Stimulated activated CD4-positive, alpha-beta T cell treated with anti-CD3 and anti-CD28 coated beads, Interleukin-12 subunit alpha, Interleukin-12 subunit beta, amount 100 ng/mL, for 4 hours (primary cell): Measurements from ENCODE around the gene UVSSA.
A peak's percentile ranks its signal among the peaks of the same experiment; 100 is the strongest.
"Not testable (repeated sequence)": the region's sequence is repeated elsewhere in the genome, so short reads cannot be mapped to it uniquely, and the experiment has no call there.

ENCODE experiments used
- DNase-seq: peaks from one replicate; pipeline ENCODE4 v3.0.0-alpha.2; 2020

The UVSSA gene

DNA sequence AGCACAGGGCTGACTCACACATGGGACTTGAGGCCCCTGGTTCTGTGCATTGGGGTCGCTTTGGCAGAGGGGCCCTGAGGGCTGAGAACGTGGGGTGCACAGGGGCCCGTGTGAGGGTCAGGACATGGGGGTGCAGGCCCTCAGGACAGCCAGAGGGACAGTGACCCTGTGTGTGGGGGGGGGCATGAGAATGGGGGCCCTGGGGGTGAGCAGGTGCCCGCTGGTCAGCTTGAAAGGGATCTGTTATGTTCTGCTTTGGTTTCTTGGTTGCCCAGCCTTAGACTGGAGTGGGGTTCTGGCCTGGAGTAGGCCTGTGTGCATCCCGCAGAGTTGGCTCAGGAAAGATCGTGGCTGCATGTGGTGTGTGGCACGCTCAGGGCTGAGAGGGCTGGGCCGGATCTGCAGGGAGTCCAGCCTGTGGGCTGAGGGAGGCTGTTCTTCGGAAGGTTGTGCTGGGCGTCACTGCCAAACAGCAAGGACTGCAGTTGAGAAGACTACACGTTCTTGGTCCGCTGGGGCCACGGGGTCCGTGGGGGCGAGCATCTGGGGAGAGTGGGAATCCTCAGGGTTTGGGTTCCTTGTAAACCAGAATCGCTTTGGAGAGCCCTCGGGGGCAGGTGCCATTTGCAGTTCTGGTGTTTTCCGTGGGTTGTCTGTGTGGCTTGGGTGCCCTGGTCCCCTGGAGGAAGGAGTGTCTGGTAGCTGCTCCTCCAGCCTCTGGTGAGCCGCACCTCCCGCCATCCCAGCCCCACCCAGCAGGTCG lies 15.2 kb upstream of the UVSSA start:
- DNase-seq: no peak

DNA sequence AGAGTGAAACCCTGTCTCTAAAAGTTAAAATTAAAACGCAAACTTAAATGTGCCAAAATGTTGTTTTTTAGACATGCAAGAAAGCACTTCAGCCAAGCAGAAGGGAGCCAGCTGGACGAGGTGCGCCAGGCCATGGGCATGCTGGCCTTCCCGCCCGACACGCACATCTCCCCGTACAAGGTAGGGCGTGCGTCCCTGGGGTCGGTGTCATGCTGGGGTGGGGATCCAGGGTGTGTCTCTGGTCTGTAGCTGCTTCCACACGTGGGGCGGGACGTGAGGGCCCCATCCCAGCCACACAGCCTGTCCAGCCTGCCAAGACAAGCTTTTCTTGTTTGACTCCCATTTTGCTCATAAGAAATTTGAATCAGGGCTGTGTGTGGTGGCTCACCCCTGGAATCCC lies 14.3 kb upstream of the UVSSA start:
- DNase-seq: no peak

DNA sequence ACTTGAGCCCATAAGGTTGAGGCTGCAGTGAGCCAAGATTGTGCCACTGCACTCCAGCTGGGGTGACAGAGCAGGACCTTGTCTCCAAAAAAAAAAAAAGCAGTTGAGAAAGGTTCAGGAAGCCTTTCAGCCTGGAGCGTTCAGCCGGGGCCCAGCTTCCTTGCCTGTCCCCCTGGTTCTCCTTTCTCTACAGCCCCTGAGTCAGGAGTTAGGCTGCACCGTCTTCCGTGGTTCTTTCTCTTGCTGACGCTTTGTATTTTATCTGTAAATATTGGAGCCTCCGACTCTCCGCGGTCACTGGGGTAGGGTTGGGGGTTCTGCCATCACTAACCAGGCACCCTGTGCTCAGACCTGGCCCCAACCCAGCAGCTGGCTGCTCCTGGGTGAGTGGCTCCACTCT lies 13.8 kb upstream of the UVSSA start:
- no peak for DNase-seq

DNA sequence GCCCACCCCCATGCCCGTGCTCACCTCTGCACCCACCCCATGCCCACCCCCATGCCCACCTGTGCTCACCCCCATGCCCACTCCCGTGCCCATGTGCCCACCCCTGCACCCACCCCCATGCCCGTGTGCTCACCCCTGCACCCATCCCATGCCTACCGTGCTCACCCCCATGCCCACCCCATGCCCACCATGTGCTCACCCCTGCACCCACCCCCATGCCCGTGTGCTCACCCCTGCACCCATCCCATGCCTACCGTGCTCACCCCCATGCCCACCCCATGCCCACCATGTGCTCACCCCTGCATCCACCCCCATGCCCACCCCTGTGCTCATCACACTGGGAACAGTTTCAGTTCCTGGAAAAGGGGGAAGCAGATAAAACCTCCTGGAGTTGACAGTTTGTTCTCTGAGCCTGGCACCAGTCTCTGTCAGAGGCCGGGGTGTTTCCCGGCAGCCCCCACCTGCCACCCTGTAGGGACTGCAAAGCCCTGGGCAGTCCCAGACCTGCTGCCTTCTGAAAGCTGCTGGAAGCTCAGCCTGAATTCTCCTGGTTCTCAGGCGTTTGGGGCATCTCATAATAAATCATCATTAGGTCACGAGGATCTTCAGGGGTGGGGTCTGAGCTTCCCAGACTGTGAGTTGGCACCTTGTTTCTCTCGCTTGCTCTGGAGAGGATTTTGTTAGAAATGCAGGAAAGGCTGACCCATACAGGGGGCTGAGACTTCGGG lies 13.0 kb upstream of the UVSSA start:
- DNase-seq: not testable (repeated sequence)

DNA sequence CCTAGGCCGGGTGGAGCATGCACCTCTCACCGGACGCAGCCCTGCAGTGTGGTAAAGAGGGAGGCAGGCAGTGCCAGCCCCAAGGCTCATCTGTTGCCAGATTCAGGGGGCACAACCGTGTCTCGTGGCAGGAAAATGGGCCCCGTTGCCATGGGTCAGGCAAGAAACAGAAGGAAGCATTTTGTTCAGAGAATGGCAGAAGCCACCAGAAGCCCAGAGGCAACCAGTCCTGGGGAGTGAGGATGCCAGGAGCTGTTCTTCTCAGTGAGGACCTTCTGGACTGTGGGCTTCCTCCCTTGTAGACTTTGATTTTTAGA lies 12.5 kb upstream of the UVSSA start:
- DNase-seq: no peak

DNA sequence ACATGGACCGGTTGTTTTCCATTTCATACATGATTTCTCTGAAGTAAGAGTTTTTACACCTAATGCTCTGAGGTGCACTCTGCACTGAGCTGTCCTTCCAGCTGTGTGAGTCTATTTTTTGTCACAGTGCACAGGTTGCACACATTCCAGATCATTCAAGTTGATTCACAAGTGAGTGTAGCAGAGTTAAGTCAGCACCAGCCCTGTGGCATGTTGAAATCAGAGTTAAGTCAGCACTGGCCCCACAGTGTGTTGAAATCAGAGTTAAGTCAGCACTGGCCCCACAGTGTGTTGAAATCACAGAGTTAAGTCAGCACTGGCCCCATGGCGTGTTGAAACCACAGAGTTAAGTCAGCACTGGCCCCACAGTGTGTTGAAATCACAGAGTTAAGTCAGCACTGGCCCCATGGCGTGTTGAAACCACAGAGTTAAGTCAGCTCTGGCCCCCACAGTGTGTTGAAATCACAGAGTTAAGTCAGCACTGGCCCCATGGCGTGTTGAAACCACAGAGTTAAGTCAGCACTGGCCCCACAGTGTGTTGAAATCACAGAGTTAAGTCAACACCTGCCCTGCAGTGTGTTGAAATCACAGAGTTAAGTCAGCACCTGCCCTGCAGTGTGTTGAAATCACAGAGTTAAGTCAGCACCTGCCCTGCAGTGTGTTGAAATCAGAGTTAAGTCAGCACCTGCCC lies 11.7 kb upstream of the UVSSA start:
- DNase-seq: not testable (repeated sequence)

DNA sequence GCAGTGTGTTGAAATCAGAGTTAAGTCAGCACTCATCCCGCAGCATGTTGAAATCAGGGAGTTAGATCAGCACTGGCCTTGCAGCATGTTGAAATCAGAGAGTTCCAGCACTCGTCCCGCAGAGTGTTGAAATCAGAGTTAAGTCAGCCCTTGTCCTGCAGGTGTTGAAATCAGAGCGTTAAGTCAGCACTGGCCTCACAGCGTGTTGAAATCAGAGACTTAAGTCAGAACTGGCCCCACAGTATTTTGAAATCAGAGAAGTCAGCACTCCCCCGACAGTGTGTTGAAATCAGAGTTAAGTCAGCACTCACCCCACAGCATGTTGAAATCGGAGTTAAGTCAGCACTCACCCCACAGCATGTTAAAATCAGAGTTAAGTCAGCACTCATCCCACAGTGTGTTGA lies 10.9 kb upstream of the UVSSA start:
- no peak for DNase-seq

DNA sequence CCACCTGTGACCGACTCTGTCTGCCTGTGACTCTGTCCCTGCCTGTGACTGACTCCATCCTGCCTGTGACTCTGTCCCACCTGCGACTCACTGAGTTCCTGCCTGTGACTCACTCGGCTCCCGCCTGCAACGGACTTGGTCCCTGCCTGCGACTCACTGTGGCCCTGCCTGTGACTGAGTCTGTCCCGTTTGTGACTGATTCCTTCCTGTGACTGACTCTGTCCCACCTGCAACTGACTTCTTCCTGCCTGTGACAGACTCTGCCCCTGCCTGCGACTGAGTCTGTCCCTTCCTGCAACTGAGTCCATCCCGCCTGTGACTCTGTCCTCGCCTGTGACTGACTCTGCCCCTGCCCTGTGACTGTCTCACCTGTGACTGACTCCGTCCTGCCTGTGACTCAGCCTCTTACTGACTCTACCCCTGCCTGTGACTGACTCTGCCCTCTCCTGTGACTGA lies 9.6 kb upstream of the UVSSA start:
- peak; percentile 42 for DNase-seq

DNA sequence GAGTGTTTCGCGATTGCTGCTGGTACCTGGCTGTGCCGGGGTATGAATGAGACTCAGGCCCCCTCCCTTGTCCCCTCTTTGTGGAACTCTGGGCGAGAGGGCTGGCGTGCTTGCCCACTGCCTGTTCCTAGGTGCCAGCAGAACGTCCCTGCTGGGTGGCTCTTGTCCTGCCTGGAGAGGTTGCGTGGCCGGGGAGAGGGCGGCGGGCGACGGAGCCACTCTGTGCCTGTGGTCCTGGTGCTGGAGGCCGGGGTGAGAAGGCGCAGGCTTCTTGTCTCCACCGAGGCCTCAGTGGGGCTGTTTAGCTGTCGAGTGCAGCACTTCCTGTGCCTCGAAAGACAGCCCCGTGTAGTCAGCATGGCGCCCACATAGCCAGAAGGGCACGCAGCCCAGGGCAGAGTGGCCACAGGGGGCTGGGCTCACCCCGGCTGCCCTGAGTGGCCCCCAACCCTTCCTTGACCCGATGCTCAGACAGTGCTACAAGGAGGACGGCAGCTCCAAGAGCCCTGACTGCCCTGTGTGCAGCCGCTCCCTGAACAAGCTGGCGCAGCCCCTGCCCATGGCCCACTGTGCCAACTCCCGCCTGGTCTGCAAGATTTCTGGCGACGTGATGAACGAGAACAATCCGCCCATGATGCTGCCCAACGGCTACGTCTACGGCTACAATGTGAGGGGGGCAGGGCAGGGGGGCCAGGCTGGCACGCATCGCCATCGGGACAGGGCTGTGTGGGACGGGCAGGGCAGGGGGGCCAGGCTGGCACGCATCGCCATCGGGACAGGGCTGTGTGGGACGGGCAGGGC lies 8.9 kb upstream of the UVSSA start:
- no peak for DNase-seq

DNA sequence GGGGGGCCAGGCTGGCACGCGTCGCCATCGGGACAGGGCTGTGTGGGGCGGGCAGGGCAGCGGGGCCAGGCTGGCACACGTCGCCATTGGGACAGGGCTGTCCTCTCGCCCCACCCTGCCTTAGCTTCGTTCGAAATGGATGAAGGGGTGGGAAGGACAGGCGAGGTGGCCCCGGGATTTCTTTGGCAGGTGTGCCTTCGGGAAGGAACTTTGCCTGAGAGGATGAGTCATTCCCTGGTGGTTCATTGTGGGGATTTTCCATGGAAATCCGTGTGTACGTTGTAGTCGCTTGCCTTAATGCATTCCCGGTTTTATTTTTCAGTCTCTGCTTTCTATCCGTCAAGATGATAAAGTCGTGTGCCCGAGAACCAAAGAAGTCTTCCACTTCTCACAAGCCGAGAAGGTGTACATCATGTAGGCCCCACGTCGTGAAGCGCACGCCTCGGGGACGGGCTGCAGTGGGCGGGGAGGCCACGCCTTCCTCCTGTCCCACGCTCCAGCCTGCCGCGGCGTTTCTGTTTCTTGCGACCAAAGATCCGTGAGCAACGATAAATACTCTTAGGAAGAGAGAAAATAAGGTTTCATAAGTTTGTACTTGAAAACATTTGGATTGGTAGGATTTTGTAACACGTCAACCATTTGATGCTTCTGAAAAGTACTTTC lies 8.1 kb upstream of the UVSSA start:
- no peak for DNase-seq

DNA sequence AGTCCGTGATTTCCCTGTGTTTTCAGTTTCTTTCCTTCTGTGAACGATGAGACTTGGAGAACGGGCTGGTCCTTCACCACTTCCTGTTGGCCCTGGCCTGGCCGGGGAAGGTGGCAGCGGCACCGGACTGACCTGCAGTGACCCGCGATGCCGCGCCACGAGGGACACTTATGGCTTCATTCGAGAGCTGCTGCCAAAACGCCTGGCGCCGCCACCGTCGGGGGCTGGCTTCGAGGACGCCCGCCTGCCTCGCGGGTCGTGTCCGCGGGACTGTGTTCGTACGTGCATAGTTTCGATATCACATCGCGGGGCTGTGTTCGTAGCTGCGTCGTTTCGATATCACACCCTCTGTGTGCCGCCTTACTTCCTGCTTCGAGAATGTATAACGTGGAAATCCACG lies 7.5 kb upstream of the UVSSA start:
- DNase-seq: no peak

DNA sequence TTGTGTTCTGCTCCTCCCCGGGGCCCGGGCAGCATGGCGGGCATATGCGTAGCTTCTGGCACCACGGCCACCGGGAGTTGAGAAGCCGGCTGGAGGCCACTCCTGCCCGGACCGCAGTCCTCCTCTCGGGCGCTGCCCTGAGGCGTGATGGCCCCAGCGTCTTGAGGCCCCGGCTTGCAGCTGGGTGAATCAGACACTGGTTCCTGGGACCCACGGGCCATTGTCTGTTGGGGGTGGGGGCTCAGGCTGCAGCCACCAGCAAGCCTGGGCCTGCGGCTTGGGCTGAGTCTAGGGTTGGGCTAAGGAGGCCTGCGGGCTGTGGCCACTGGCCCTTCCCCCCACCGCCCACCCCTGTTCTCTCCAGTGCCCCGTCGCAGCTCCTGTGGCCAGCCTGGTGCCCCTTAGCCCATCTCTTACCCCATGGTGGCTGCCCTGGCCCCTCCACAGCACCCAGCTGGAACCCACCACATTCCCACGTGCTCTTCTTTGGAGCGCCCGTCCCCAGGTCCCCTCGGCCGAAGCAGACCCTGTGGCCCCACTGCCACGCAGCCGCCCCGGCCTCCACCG lies 6.7 kb upstream of the UVSSA start:
- no peak for DNase-seq

DNA sequence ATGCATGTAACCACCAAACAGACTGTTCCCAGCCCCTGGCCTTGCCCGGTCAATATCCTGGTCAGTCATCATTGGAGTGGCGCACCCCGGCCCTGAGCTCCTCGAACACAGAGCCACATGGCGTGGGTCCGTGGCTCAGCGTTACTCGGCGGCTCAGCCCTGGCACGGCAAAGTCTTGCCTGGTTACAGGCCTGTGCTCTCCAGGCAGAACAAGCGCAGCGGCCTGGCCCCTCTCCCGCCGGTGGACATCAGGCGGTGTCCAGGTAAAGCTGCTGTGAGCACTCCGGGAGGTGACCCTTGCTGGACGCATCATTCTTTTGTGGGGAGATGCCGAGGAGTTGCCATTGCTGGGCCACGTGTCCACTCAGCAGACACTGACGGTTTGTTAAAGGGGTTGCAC lies 6.1 kb upstream of the UVSSA start:
- DNase-seq: no peak

DNA sequence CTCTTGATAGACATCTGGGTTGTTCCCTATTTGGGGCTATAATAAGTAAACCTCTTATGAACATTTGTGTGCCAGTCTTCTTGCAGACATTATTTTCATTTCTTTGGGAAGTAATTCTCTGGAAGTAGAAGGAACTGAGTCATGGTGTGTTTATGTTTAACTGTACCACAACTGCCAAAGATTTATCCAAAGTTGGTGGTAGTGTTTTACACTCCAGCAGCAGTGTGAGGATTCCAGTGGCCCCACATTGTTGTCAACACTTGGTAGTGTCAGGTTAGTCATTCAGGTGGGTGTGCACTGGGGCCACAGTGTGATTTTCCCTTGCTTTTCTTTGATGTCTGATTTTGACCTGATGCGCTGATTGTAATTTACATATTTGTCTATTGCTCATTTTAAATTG lies 5.0 kb upstream of the UVSSA start:
- DNase-seq: no peak

DNA sequence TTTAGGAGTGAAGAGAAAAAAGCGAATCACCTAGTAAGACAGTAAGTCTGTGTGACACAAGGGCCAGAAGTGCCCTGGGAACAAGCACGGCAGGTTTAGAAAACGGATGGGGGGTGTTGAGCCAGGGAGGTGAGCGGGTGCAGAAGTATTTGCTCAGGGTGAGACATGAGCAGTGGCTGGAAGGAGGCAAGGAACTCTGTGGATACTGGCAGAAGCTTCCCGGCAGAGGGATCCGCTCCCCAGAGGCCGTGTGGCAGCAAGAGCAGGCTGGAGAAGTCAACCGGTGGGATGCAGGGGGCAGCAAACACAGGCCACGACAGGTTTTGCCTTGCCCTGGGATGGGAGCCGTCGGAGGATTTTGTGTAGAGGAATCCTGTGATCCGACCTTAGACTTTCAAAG lies 2.3 kb upstream of the UVSSA start:
- DNase-seq: no peak

DNA sequence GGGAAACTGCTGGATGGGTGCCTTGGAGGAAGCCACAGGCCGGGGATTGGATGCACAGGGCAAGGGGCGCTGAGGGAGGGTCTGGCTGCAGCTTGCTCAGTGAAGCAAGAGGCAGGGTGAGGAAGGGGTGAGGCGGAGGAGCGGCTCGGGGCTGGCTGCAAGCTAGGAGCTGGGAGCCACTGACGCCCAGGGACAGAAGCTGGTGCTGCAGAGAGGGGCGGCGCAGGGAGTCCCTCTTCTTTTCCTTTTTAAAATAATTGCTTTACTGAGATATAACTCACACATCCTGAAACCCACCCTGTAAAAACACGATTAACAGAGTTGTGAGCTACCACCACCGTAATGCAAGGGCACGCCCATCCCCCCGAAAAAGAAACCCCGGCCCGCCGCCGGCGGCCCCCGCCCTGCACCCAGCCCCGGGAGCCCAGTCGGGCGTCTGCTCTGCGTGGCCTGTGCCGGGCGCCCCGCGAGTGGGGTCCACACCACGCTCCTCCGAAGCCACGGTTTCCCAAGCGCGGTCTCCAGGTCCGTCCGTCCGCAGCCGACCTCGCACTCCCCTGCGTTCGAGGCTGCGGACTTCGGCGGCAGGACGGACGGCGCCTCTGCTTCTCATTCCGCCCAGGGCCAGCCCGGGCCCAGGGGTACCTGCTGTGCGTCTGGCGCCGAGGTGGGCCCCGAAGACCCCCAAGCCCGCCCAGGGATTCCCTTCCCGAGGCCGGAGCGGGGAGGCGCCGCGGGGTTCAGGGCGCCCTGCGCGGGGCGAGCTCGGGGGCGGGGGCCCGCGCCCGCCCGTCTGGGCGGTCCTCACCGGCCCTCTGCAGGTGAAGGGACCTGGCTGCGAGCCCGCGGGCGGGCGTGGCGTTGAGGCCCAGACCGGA lies 866 bp upstream of the UVSSA start:
- peak; percentile 44 for DNase-seq

DNA sequence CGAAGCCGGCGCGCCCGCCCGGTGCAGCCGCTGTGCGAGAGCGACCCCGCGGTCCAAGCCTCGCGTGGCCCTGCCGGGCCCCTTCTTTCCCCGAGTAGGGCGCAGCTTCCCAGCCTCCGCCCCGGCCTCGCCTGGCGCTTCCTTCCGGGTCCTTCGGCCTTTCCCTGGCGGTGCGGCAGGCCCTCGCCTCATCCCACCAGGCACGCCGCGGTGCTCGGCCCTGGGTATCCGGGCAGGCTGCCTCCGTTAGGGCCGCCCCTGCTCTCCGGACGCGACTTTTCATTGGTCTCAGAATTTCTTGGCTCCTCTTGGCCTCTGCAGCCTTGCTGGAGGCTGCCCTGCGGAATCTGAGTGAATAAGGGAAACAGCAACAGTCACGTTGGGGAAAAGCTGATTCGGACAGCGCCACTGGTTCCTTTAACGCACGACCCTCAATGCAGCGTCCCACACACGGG lies 429 bp downstream of the UVSSA start:
- peak; percentile 40 for DNase-seq

DNA sequence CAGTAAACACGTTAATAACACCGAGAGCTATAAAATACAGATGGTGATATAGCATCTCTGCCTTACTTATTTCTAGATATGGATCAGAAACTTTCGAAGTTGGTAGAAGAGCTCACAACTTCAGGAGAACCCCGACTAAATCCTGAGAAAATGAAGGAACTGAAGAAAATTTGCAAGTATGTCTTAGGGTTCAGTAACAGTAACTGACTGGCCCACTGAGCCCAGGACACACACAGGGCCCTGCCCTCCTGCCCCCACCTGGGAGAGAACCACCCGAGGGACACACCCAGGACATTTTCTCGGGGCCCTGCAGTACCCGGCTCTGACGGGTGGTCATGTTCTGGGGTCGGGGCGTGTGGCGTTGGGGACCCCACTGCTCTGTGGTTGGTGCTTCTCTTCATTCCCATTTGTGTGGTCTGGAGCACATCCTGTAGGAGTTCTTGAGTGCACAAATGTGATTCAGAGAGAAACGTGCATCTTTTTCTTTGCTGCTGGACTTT lies 1.1 kb downstream of the UVSSA start:
- no peak for DNase-seq

DNA sequence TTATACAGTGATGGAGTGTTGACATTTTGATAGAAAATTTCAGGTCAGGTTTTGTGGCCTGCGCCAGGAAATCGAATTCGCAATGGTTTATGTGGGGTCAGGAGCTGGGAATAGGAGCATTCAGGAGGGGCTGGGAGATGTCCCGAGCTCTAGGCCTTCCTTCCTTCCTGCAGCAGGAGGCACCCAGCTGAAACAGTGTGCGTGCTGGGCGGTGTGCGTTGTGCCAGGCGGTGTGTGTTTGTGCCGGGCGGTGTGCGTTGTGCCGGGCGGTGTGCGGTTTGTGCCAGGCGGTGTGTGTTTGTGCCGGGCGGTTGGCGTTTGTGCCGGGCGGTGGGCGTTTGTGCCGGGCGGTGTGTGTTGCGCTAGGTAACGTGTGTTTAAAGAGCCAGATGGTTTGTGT lies 1.7 kb downstream of the UVSSA start:
- DNase-seq: no peak

DNA sequence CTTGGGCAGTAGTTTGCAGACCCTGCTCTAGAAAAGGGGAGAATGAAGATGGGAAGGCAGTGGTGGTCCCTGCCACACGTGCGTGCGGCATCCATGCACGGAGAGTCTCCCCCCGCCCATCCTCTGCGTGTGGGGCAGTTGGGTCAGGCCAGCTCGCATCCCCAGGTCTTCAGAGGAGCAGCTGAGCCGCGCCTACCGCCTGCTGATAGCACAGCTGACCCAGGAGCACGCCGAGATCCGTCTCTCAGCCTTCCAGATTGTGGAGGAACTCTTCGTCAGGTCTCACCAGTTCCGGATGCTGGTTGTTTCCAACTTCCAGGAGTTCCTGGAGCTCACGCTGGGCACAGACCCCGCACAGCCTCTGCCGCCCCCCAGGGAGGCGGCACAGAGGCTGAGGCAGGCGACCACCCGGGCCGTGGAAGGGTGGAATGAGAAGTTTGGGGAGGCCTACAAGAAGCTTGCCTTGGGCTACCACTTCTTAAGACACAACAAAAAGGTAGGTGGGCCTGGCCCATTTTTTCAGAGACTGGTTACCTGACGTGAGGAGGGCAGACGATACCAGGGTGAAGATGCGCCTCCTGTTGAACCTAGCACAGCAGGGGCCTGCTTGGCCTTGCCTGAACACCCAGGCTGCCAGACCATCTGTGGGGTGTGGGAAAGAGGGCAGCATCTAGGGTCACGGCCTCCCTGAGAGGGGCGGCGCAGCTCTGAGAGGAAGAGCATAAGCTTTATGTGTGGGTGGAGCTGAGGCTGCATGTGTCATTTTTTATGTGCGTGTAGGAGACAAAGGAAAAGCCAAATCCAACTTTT lies 2.6 kb downstream of the UVSSA start:
- DNase-seq: no peak
